NCI-H2107 (cell line): ENCODE data around the gene MAP3K21.

Source experiments
- DNase-seq: peaks from one replicate; lab custom pipeline; 2025; lab: John Stamatoyannopoulos, UW

MAP3K21 gene

DNA sequence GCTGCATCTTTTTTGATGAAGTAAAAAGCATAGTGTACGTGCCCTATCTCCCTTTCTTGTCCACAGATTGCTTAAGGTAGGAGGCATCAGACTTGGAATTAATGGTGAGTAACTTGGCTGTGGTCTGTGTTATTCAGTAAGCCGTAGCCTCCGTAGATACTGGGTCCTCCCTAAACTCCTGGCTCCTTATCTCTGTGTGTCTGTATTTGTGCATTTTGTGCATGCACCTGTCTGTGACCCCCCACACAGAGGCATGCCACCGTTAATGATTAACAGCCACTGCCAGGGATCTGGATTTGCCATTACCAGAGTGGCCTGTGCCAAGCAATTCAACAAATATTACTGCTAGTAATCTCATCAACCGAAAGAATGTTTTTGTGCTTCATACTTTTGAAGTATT is 31.9 kb downstream of the MAP3K21 start:
- no peak for DNase-seq

DNA sequence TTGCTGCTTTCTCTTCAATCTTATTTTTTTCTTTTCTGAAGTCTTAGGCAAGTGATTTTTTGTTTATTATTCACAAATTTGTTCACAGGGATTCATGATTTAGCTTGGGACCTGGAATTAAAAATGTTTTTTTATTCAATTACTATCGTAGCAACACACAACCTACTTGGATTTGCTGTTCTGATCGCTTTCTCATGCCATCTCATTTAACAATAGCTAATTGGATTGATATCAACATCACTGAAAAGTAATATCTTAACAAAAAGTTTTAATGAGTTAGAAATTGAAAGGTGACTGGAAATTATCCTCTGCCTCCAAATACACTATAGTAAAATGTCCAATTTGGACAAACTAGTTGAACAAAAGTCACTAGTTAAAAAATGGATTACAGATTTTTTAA is 32.4 kb downstream of the MAP3K21 start:
- no peak for DNase-seq

DNA sequence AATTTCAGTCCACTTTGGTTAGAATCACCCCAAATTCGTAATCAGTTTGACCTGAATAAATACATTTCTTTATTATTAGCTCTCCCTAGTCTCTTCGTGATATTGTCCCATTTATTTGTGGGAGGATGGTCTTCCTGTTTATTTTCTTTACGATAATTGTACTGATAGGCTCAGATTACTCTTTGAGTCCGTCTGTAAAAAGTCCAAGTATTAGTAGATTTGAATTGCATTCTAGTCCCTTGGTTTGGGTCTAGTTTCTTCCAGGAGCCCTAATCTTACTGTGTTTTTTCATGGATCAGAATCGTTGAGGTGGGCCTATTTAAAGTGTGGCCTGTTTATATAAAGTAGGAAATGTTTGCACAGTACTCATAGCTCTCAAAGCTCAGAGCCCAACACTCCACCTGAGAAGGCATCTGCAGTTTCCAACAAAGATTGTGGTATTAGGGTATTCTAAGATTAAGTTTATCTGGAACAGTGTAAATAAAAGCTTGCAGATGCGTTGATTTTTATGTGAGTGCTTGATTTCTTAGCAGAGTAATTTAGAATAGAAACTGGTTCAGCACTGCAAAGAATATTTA is 33.1 kb downstream of the MAP3K21 start:
- no peak for DNase-seq

DNA sequence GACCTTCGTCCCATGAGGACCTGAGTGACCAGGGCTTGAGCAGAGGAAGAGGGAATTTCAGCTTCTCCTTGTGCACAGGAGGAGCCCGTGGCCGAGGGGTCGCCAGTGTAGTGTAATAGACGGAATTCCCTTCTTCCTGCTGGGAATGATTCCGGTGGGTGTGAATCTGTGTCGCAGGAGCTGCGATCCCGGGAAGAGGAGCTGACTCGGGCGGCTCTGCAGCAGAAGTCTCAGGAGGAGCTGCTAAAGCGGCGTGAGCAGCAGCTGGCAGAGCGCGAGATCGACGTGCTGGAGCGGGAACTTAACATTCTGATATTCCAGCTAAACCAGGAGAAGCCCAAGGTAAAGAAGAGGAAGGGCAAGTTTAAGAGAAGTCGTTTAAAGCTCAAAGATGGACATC is 34.4 kb downstream of the MAP3K21 start:
- no peak for DNase-seq

DNA sequence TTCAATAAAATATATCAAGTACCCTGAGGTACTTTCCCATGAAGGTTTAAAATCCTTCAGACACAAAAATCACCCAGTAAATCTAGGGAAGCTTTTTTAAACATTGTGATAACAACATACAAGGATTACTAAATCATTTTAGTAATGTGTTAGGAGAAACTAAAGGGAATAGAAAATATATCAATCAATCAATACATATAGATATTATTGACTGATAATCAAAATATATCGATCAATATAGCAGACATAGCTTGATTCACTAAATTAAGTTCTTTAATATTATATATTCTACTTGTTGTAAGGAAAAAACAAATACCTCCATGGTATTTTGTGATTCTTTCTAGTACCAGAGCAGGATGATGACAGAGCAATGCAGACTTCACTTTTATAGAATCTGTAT is 35.2 kb downstream of the MAP3K21 start:
- DNase-seq: no peak

DNA sequence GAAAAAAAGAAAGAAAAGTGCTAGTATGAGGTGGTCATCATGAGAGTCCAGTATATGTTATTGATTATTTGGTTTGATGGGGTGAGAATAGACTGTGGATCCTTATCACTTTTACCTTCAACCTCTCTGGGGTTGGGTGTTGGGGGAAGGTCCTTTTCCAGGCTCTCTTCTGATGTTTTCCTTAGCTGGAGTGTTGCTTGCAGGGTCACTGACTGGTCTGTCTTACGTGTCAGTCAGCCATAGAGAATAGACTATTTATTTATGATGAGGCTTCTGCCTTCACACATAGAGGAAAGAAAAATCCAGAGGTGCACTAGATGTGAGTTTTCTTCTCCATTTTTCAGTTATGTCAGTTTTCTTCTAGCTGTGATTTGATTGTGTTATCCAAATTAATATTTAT is 36.5 kb downstream of the MAP3K21 start:
- no peak for DNase-seq

DNA sequence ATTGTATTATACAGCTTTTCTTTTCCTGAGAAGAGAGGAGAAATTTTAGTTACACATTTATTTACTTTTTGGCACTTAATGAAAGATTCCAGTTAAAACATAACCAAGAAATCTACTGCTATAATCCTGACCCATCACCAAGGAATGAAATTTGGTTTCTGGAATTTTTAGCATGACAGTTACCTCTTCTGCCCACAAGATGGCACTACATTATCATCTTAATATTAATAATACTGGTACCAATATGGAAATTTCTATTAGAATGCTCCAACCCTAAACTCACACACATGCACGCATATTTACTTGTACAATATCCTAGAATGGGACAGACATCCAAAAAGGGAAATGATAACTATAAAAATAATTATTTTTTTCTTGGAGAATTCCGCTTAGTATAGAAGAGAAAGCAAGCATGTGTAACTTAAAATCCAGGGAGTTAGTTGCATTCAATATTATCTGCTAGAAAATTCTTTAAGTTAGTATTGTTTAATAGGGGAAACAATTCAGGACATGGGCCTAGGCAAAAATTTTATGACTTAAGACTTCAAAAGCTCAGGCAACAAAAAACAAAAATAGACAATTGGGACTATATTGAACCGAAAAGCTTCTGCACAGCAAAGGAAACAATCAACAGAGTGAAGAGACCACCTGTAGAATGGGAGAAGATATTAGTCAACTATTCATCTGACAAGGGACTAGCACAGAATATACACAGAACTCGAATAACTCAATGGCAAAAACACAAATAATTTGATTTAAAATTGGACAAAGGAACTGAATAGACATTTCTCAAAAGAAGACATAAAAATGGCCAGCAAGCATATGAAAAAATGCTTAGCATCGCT is 37.4 kb downstream of the MAP3K21 start:
- DNase-seq: no peak

DNA sequence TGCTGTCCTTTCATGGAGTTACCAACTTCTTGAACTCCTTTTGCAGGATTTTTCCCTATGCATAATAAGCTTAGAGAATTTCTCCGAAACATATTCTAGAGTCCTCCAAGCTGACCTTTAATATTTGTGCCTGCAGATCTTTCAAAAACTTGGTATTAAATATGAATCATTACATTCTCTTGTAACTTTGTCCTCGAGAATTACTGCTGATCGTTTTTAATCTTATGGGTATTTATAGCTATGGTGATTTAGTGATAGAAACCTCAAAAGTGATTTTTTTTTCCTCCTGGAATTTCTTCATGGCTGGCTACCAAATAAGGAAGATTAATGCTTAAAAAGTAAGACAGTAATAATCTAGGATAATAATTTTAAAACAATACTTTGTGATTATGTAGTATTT is 39.1 kb downstream of the MAP3K21 start:
- DNase-seq: no peak

DNA sequence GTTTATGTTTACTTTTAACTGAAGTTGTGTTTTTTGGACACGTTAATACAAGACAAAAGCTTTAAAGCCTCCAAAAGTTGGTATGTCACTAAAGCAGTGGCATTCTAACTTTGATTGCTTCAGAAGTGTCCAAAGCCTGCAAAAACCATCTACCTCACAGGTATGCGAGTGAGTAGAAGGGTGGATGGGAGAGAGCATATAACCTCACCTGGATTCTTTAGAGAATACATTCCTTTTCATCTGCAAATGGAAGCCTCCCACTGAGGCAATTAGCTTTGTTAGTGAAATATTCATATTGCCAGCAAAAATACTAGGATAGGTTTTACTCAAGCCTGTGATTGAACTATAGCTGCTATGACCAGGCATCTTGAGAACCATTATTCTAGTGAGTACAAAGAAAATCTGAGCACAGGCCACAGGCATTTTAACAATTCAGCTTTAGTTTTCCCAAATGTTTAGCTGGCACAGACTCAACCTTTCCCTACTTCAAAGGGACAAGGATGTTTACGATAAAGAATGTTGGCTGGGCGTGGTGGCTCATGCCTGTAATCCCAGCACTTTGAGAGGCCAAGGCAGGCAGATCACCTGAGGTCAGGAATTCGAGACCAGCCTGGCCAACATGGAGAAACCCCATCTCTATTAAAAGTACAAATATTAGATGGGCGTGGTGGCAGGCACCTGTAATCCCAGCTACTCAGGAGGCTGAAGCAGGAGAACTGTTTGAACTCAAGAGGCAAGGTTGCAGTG is 39.7 kb downstream of the MAP3K21 start:
- no peak for DNase-seq

DNA sequence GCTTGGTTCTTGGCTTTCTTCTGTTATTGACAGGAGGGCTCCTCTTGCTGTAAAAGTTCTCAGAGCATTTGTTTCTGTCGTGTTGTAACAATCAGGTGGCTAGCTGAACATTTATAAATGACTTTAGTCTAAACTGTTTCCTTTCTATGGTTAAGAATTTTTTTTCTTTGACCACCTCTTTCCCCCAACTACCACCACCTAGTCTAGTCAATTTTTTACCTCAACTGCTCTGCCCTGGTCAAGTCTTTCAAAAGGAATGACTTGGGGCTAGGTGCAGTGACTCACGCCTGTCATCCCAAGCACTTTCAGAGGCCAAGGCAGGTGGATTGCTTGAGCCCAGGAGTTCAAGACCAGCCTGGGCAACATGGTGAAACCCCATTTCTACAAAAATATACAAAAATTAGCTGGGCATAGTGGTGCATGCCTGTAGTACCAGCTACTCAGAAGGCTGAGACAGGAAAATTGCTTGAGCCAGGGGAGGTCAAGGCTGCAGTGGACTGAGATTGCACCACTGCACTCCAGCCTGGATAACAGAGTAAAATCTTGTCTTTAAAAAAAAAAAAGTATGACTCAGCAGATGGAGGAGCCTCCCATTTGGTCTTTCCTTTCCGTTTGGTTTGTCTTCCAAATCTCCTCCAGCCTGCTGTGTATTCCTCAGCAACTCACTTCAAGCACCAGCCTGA is 40.7 kb downstream of the MAP3K21 start:
- no peak for DNase-seq

DNA sequence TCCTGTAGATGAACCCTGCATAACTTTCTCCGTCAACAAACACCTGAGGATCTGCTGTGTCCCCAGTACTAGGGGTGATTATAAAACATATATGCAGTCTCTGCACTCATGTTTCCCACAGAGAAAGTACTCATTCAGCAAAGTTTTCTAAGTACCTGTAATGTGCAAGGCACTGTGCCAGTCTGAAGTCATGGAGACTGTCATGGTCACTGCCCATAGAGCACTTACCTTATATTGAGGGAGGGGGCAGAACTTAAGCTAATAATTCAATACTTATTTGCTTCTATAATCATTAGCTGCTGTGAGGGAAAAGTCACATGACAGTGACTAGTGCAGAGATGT is 41.2 kb downstream of the MAP3K21 start:
- DNase-seq: no peak

DNA sequence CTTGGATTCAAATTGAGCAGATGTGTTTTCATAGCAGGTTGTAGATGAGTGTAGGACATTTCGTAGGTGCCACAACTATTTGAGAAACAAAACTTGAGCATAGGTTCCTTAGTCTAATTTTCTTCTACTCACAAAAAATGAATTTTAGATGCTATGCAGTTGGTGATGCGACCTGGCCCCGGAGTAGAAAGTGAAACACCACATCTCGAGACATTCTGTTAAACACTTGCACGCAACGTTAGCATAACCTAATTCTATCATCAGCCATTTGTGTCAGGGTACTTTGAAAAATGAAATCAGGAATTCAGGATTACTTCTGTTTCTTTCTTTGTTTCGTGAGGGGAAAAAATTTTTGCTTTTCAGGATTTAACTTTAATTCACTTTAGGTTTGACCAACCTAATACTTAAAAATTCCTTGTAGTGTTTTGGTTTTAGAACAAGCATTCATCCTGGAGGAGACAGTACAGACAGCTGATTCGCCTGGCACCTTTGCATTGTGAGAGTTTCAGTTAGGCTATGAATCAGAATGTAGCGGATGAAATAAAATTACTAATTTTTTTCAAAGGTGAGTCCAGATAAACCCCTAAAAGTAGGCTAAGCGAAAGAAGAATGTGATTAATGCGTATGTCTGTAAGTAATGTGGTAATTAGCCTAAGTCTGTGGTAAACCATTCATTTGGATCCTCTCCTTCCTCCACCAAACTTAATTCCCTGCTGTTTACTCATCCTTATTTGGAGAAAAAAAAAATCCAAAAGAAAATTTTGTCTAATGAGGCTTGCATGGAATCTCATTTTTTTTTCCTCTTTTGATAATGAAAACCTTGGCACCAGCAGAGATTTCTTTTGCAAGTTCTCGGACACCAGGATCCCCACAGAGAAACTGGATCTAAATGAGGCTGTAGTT is 44.9 kb downstream of the MAP3K21 start:
- no peak for DNase-seq

DNA sequence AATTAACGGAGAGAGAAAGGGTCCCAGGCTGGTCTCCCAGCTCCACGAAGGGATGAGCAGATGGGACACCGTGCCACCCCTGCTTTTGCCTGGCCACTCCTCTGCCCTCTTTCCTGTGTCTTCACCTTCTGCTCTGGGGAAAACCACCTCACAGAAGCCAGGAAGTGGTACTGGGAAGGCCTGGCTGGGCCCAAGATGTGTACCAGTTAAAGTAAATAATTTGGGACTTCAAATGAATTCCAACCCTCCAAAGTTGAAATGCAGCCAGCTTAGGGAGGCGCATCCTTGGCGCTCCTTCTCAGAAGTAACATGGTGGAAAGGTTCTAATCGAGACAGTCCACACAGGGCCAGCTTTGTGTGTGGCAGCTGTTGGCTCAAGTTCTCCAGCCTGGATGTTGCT is 45.7 kb downstream of the MAP3K21 start:
- no peak for DNase-seq

DNA sequence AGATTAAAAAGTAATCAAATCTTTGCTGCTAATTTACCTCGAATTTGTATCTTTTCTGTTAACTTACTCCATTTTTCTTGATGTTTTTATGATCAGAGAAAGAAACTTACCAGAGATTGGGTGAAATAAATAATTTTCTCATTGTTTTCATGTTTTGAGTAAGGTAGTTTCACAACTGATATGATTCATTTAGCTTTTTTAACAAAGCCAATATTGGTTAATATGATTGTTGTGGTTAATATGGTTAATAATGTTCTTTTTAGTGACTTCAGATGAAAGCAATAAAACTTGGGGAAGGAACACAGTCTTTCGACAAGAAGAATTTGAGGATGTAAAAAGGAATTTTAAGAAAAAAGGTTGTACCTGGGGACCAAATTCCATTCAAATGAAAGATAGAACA is 48.1 kb downstream of the MAP3K21 start:
- no peak for DNase-seq

DNA sequence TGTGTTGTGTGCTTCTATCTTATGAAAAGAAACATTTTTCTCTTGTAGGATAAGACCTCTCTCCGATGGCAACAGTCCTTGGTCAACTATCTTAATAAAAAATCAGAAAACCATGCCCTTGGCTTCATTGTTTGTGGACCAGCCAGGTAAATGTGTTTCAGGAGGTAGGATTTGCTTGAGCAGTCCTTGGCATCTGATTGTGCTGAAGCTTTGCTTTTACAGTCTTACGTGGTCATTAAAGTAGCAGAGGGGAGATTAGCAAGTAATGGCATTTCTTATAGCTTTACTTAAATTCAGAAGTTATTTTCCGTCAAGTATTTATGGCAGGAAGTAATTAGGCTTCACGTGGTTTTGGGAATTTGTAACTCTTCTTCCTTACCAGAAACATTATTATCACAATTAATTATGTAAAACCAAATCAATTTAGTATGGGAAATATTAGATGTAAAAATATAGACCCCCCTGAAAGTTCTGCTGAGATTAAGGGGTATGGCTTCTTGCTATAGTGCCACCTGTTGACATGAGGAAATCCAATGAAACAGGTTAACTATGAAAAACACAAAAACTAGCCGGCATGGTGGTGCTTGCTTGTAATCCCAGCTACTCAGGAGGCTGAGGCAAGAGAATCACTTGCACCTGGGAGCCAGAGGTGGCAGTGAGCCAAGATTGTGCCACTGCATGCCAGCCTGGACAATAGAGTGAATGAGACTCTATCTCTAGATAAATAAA is 49.0 kb downstream of the MAP3K21 start:
- DNase-seq: no peak

DNA sequence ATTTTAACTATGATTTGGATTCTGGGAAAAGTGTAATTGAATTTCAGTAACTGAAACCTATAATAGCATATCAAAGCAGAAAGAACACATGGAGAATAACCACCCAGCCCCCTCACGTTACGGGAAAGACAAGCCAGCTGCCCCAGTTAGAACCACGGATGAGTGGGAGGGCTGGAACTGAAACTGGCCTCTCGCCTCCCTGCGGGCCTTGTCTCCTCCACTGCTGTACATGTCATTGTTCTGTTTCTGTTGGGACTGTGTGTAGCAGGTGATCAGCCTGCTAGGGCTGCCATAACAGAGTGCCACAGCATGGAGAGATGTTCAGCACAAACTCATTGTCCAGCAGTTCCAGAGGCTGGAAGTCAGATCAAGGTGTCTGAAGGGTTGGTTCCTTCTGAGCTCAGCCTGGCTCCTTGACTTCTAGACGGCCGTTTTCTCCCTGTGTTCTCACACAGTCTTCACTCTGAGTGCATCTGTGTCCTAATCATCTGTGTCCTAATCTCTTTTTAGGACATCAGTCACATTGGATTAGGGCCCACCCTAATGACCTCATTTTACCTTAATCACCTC is 52.4 kb downstream of the MAP3K21 start:
- DNase-seq: no peak

DNA sequence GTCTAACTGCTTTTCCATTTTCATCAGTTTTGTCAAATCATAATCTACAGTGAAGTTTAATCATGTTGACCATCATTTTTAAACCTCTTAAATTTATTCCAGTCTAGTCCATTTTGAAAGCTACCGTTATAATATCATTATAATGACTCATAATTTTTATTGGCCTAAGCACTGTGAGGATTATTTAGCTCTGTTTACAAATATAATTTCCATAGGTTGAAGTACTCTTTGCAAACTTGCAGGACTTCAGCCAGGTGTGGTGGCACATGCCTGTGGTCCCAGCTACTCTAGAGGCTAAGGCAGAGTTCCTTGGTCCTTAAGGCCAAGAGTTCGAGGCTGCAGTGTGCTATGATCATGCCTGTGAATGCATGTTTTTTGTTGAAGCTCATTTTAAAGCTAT is 54.3 kb downstream of the MAP3K21 start:
- DNase-seq: no peak

DNA sequence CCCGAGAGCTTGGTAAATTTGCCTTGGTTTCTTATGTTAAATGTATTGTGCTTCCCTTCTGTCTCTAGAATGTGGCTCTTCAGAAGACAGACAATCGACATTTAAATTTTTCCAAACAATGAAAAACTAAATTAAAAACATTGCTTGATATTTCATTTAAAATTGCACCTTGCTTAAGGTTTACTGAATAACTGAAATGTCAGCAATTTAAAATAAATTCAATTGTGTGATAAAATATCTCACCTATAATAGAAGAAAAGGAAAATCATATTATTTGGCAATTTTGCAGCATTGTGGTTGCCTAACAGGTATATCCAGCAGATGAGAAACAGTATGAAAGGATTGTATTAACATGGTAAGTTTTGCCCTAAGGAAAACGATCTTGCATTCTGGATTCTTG is 56.5 kb downstream of the MAP3K21 start:
- DNase-seq: no peak

DNA sequence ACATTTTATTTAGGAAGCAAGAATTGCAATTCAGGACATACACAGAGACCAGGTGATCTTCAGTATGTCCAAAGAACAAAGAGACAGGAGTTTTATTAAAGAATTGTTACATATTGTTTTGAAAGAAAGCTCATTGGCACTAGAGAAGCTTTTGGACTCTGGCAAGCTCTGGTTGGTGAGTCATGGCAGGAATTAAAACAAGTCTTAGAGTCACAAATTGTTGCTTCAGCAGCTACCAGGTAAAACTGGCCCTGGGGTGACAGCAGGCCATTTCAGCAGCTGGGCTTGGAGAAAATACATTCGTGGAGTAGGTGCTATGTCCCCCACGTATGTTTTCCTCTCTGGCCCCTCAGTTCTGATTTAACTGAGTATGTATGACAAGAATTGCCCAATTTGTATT is 58.8 kb downstream of the MAP3K21 start:
- DNase-seq: no peak

DNA sequence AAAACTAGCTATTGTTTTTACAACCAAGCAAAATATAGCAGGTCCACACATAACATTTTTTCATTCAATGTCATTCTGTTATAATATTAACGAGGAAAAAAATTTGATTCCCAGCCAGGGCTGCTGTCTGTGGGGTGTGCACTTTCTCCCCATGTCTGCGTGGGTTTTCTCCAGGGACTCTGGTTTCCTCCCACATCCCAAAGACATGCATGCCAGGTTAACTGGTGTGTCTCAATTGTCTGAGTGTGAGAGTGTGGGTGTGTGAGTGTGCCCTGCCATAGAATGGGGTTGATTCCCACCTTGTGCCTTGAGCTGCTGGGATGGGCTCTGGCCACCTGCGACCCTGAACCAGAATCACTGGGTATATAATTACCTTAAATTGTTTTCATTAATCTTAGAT is 60.1 kb downstream of the MAP3K21 start:
- DNase-seq: no peak

DNA sequence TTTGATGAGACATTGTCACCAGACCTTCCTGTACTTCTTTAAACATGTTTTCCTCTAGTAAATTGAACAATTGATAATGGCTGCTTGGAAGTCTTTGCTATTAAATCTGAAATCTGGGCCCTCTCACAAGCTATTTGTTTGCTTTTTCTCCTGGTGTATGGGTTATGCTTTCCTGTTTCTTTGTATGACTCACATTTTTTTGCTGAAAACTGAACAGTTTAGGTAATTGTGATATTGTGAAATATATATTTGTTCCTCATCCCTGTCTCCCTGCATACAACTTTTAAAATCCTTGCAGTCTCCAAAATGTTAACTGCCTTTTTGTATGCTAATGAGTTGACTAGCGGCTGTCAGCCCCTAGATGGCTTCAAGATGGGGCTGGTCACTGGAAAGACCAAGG is 61.6 kb downstream of the MAP3K21 start:
- DNase-seq: no peak
